Neural progenitor cell (in vitro differentiated cells): ENCODE data around the gene CHM.

Experiments
- EZH2 ChIP-seq: fragments of 200-600 bp; sonication (generic); IDR thresholded peaks from 2 replicates; pipeline ENCODE4 v1.6.1; 2017; ENCODE audit warnings: antibody characterized with exemption, mild to moderate bottlenecking, moderate library complexity
- EZH2phosphoT487 ChIP-seq: fragments of 200-600 bp; sonication (generic); IDR thresholded peaks from 2 replicates; pipeline ENCODE4 v1.6.1; 2017; ENCODE audit warnings: antibody characterized with exemption
- TF ChIP-seq, protein P1 (sequence below): fragments of 200-600 bp; sonication (generic); IDR thresholded peaks from 2 replicates; pipeline ENCODE4 v1.5.1; 2017; ENCODE audit warnings: antibody characterized with exemption, mild to moderate bottlenecking

DNA sequence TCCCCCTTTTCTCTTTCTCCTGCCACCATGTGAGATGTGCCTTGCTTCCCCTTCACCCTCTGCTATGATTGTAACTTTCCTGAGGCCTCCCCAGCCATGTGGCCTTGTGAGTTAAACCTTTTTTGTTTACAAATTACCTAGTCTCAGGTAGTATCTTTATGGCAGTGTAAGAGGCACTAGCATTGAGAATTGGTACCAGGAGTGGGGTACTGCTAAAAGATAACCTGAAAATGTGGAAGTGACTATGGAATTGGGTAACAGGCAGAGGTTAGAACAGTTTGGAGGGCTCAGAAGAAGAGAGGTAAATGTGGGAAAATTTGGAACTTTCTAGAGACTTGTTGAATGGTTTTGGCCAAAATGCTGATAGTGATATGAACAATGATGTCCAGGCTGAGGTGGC lies 182.0 kb downstream of the CHM start:
- TF ChIP-seq, protein P1, sequence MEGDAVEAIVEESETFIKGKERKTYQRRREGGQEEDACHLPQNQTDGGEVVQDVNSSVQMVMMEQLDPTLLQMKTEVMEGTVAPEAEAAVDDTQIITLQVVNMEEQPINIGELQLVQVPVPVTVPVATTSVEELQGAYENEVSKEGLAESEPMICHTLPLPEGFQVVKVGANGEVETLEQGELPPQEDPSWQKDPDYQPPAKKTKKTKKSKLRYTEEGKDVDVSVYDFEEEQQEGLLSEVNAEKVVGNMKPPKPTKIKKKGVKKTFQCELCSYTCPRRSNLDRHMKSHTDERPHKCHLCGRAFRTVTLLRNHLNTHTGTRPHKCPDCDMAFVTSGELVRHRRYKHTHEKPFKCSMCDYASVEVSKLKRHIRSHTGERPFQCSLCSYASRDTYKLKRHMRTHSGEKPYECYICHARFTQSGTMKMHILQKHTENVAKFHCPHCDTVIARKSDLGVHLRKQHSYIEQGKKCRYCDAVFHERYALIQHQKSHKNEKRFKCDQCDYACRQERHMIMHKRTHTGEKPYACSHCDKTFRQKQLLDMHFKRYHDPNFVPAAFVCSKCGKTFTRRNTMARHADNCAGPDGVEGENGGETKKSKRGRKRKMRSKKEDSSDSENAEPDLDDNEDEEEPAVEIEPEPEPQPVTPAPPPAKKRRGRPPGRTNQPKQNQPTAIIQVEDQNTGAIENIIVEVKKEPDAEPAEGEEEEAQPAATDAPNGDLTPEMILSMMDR = no peak
- no peak for TF ChIP-seq EZH2phosphoT487
- TF ChIP-seq EZH2 = no peak
